Transverse colon (tissue), 4 donors: ENCODE results near the gene PKNOX1.

Source experiments
- EP300 ChIP-seq: sonication (generic); formaldehyde crosslinking; IDR thresholded peaks from one replicate; pipeline ENCODE4 v1.6.1; 2017; ENCODE audit warnings: antibody characterized with exemption, low read depth
- POLR2A ChIP-seq: fragments of 450-650 bp; IDR thresholded peaks from one replicate; pipeline ENCODE4 v1.6.1; 2016; ENCODE audit warnings: antibody characterized with exemption, mild to moderate bottlenecking, moderate library complexity
- POLR2AphosphoS5 ChIP-seq, 3 donors: sonication (generic); formaldehyde crosslinking; IDR thresholded peaks; one replicate each; pipeline ENCODE4 v1.6.1; 2016; ENCODE audit warnings: antibody characterized with exemption in 3 of 3
- TF ChIP-seq, protein P1 (sequence below), 5 experiments: fragments of 200-600 bp in 3 of 5; fragments of 450-650 bp in 2 of 5; sonication (generic) in 3 of 5; IDR thresholded peaks; 1 replicate in 2 of 5; 2 replicates in 3 of 5; pipeline ENCODE4 v1.5.1; 2016 to 2017; ENCODE audit warnings: antibody characterized with exemption in 5 of 5, inconsistent platforms in 3 of 5, mild to moderate bottlenecking in 2 of 5, moderate library complexity in 1 of 5

DNA sequence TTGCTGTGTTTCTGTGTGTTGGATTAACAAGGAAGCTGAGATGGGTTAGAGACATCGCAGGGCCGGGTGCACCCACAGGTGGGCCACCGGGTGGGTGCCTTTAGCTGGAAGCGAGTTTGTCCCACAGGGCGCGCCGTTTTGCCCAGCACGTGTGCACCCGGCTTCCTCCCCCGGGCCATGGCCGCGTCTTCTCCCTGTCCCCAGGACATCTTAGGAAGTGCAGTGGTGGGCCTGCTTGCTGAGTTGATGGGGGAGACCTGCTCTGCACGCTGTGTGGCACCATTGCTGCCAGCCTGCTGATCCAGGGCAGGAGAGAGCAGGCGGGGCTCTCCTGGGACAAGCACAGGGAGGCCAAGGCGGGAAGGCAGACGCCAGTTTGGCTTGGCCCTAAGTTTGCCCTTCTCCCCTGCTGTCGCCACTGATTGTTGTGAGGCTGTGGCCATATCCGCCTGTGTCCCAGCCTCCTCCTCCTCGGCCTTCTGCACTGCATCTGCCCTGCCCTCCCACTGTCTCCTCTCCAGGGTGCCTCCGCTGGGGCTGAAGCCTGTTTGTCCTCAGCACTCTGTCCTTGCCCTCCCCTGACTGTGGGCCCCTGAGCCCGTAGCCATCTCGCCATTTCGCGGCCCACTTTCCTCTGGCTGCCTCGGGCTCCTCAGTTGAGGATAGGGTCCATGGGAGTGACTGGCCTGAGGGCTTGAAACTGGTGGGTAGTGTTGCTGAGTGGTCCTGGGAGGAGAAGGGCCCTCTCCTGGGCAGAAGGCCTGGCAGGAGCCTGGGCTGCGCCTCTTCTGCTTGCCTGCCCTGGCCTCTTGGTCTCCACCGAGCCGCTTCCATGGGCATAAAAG, 47.6 kb downstream of the PKNOX1 start:
- TF ChIP-seq POLR2A (no peak), POLR2AphosphoS5 (IDR thresholded peaks at IDR 0.05) (no peak), EP300 (no peak)
- TF ChIP-seq, protein P1, sequence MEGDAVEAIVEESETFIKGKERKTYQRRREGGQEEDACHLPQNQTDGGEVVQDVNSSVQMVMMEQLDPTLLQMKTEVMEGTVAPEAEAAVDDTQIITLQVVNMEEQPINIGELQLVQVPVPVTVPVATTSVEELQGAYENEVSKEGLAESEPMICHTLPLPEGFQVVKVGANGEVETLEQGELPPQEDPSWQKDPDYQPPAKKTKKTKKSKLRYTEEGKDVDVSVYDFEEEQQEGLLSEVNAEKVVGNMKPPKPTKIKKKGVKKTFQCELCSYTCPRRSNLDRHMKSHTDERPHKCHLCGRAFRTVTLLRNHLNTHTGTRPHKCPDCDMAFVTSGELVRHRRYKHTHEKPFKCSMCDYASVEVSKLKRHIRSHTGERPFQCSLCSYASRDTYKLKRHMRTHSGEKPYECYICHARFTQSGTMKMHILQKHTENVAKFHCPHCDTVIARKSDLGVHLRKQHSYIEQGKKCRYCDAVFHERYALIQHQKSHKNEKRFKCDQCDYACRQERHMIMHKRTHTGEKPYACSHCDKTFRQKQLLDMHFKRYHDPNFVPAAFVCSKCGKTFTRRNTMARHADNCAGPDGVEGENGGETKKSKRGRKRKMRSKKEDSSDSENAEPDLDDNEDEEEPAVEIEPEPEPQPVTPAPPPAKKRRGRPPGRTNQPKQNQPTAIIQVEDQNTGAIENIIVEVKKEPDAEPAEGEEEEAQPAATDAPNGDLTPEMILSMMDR (IDR thresholded peaks at IDR 0.05), result no peak
